ENCODE results near the gene HEATR9. TPM values are rescaled to one million over a fixed set of nuclear protein-coding genes. Genes with fewer than 3 reads are reported as not detected.

HEATR9 gene
- total and polyA plus RNA-seq, 2 experiments from 2014 or later: not detected

DNA sequence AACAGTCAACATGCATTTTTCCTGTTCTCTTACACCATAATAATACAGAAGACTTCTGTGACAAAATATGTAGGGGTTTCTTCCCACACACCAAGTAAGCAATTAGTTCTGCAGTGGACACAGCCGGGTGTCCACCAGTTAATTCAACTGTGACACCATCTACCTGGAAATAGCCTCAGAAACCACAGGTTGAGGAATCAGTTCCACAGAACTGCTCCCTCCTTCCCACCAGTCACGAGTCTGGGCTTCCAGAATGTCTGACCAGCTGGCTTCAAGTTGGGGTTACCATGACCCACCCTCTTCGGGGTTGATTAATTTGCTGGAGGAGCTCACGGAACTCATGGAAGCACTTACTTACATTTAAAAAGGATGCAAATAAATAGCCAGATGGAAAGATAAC, 25.1 kb upstream of the HEATR9 start:
- Histone ChIP-seq H3K9me3 (ENCODE audit: low read depth) (no peaks in the 10 kb centered on the region), H4K20me1 (ENCODE audit: insufficient read depth, poor library complexity, severe bottlenecking) (no peaks in the 10 kb centered on the region), H3K36me3 (replicated peaks; ENCODE audit: insufficient read depth, low read depth) (no peaks in the 10 kb centered on the region), H3K4me1 (ENCODE audit: insufficient read depth) (peaks cover 13% of the 10 kb centered on the region), H2AFZ (no peak overlapping the region), H3K9me2 (replicated peaks; ENCODE audit: insufficient read depth) (no peaks in the 10 kb centered on the region), H3K27me3 (no peaks in the 10 kb centered on the region), H3K4me2 (no peak overlapping the region), H3K4me3 (no peak overlapping the region), H3K79me2 (no peaks in the 10 kb centered on the region), H3K27ac (no peak overlapping the region)
- DNase-seq (ENCODE audit: low spot score): no peak
- 94% methylated on average over 4 of the region's 4 CpGs for WGBS (ENCODE audit: low lambda C conversion rate, missing lambda C conversion rate)
- TF ChIP-seq EZH2phosphoT487 (IDR thresholded peaks at IDR 0.05; ENCODE audit: low read depth, severe bottlenecking, unreplicated experiment): no peak
- TF ChIP-seq, protein P1, sequence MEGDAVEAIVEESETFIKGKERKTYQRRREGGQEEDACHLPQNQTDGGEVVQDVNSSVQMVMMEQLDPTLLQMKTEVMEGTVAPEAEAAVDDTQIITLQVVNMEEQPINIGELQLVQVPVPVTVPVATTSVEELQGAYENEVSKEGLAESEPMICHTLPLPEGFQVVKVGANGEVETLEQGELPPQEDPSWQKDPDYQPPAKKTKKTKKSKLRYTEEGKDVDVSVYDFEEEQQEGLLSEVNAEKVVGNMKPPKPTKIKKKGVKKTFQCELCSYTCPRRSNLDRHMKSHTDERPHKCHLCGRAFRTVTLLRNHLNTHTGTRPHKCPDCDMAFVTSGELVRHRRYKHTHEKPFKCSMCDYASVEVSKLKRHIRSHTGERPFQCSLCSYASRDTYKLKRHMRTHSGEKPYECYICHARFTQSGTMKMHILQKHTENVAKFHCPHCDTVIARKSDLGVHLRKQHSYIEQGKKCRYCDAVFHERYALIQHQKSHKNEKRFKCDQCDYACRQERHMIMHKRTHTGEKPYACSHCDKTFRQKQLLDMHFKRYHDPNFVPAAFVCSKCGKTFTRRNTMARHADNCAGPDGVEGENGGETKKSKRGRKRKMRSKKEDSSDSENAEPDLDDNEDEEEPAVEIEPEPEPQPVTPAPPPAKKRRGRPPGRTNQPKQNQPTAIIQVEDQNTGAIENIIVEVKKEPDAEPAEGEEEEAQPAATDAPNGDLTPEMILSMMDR (IDR thresholded peaks at IDR 0.05; ENCODE audit: poor library complexity): no peak

DNA sequence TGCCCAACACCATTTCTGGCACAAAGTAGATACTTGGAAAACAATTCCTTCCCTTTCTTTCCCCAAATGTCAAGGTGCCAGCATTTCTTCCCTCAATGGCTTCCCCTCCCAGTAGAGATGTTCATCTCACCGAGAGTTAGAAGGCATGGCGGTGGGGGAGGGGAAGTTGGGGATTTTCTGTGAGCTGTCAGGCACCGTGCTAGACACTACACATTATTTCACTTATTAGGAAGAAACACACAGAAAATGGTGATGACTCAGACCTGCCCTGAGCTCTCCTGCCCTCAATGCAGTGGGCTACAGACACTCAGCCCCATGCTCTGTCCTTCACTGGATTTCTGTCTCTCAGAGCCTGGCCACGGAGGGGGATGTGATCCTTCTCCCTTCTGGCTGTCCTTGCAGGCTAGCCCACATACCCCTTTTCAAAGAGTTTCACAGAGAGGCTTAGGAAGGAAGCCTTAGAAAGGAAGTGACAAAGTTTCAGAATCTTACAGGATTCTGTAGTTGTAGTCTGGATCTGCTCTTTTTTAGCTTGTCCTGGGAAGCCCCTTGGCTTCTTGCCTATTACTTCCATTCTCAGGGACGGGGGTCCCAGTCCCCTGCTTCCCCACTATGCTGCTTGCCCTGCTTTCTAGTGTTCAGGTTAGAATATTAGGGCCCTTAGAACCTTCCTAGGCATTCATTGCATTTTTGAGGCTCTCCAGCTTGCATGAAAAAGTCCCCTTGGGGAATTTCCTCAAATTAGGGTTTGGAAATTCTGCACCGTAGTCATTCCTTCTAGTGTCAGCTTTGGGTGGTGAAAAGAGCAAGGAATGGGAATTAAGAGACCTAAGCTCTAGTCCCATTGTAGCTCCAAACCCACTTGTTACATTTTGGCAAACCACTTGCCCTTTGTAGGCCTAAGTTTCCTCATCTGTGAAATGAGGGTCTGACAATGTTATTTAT, 23.7 kb upstream of the HEATR9 start:
- Histone ChIP-seq H3K79me2 (no peaks in the 10 kb centered on the region), H2AFZ (no peak overlapping the region), H3K27ac (no peak overlapping the region), H3K4me3 (no peak overlapping the region), H3K9me2 (replicated peaks; ENCODE audit: insufficient read depth) (no peaks in the 10 kb centered on the region), H3K27me3 (no peaks in the 10 kb centered on the region), H3K36me3 (replicated peaks; ENCODE audit: insufficient read depth, low read depth) (no peaks in the 10 kb centered on the region), H3K9me3 (ENCODE audit: low read depth) (no peaks in the 10 kb centered on the region), H3K4me1 (ENCODE audit: insufficient read depth) (peaks cover 13% of the 10 kb centered on the region), H3K4me2 (no peak overlapping the region), H4K20me1 (ENCODE audit: insufficient read depth, poor library complexity, severe bottlenecking) (no peaks in the 10 kb centered on the region)
- no peak for DNase-seq (ENCODE audit: low spot score)
- 79% methylated on average over 6 of the region's 6 CpGs for WGBS (ENCODE audit: low lambda C conversion rate, missing lambda C conversion rate)
- TF ChIP-seq EZH2 (IDR thresholded peaks at IDR 0.05; ENCODE audit: borderline replicate concordance) (no peak), EZH2phosphoT487 (IDR thresholded peaks at IDR 0.05; ENCODE audit: low read depth, severe bottlenecking, unreplicated experiment) (no peak)
- TF ChIP-seq, protein P1 (IDR thresholded peaks at IDR 0.05; ENCODE audit: poor library complexity): no peak

DNA sequence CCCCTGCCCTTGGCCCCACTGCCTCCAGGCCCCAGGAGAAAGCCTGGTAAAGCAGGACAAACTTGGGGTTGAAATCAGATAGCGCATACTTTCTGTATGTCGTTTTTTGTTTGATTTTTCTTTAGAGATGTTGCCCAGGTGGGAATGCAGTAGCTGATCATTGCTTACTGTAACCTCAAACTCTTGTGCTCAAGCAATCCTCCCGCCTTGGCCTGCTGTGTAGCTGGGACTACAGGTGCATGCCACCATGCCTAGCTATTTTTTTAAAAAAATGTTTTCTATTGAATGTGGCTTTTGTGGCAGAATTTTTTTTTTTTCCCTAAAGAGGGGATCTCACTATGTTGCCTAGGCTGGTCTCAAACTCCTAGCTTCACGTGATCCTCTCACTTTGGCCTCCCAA, 22.6 kb upstream of the HEATR9 start:
- Histone ChIP-seq H3K36me3 (replicated peaks; ENCODE audit: insufficient read depth, low read depth) (no peaks in the 10 kb centered on the region), H3K4me3 (no peak overlapping the region), H3K9me3 (ENCODE audit: low read depth) (no peaks in the 10 kb centered on the region), H4K20me1 (ENCODE audit: insufficient read depth, poor library complexity, severe bottlenecking) (no peaks in the 10 kb centered on the region), H3K27ac (no peak overlapping the region), H3K27me3 (no peaks in the 10 kb centered on the region), H2AFZ (no peak overlapping the region), H3K4me1 (ENCODE audit: insufficient read depth) (peaks cover 13% of the 10 kb centered on the region), H3K4me2 (no peak overlapping the region), H3K79me2 (no peaks in the 10 kb centered on the region), H3K9me2 (replicated peaks; ENCODE audit: insufficient read depth) (no peaks in the 10 kb centered on the region)
- WGBS (ENCODE audit: low lambda C conversion rate, missing lambda C conversion rate): 76% methylated on average over 4 of the region's 4 CpGs
- DNase-seq (ENCODE audit: low spot score): no peak
- TF ChIP-seq EZH2phosphoT487 (IDR thresholded peaks at IDR 0.05; ENCODE audit: low read depth, severe bottlenecking, unreplicated experiment): no peak
- TF ChIP-seq, protein P1 (IDR thresholded peaks at IDR 0.05; ENCODE audit: poor library complexity): no peak
- no peak for TF ChIP-seq EZH2 (IDR thresholded peaks at IDR 0.05; ENCODE audit: borderline replicate concordance)

Measured in hepatocyte (in vitro differentiated cells).